Natural killer cell (primary cell): ENCODE results near the gene CDH2. TPM values are rescaled to one million over a fixed set of nuclear protein-coding genes. Genes with fewer than 3 reads are reported as not detected.

Source experiments
- ATAC-seq, 3 donors: fragments of 150-1000 bp in 2 of 3; fragments of 200-7000 bp in 1 of 3; cut with Tn5 transposase; 1 replicate in 1 of 3; 2 replicates in 2 of 3; pipeline ENCODE4 v1.10.0; 2021; ENCODE audit warnings: mild to moderate bottlenecking in 2 of 3, moderate library complexity in 2 of 3
- DNase-seq, 2 donors: peaks; one replicate each; pipeline versions ENCODE4 v3.0.0 to v3.0.0-alpha.2; 2013 to 2021; ENCODE audit warnings: mixed read lengths in 1 of 2
- H3K27ac ChIP-seq: one replicate; pipeline ENCODE4 v1.5.1; 2013; ENCODE audit warnings: mild to moderate bottlenecking, low read length
- H3K27me3 ChIP-seq: one replicate; pipeline ENCODE4 v1.6.1; 2013; ENCODE audit warnings: low read length; ENCODE audit not compliant: control insufficient read depth, insufficient read depth
- H3K36me3 ChIP-seq: one replicate; pipeline ENCODE4 v1.6.1; 2013; ENCODE audit warnings: low read length; ENCODE audit not compliant: control insufficient read depth, insufficient read depth
- H3K4me1 ChIP-seq: one replicate; pipeline ENCODE4 v1.6.1; 2013; ENCODE audit warnings: low read length; ENCODE audit not compliant: control insufficient read depth, insufficient read depth
- H3K4me3 ChIP-seq: one replicate; pipeline ENCODE4 v1.5.1; 2013; ENCODE audit warnings: low read length
- H3K9me3 ChIP-seq: one replicate; pipeline ENCODE4 v1.6.1; 2013; ENCODE audit warnings: low read length; ENCODE audit not compliant: control insufficient read depth, insufficient read depth
- H3K27ac Mint-ChIP-seq, 2 donors: one replicate each; pipeline ENCODE4 v1.8.0; 2022; ENCODE audit warnings: mild to moderate bottlenecking in 2 of 2, mixed read lengths in 2 of 2, moderate library complexity in 1 of 2
- H3K27me3 Mint-ChIP-seq, 2 donors: one replicate each; pipeline ENCODE4 v1.8.0; 2022; ENCODE audit warnings: low read depth in 2 of 2, mixed read lengths in 2 of 2
- H3K36me3 Mint-ChIP-seq: one replicate; pipeline ENCODE4 v1.8.0; 2022; ENCODE audit warnings: mixed read lengths
- H3K4me1 Mint-ChIP-seq, 2 donors: one replicate each; pipeline ENCODE4 v1.8.0; 2022; ENCODE audit warnings: mixed read lengths in 2 of 2
- H3K4me3 Mint-ChIP-seq: one replicate; pipeline ENCODE4 v1.8.0; 2022; ENCODE audit warnings: mild to moderate bottlenecking, moderate library complexity, mixed read lengths
- H3K9me3 Mint-ChIP-seq, 2 donors: one replicate each; pipeline ENCODE4 v1.8.0; 2022; ENCODE audit warnings: mixed read lengths in 2 of 2
- WGBS: methylation state at CpG from one replicate; pipeline ENCODE4 v1.1.7; 2013; ENCODE audit warnings: missing lambda C conversion rate; ENCODE audit not compliant: insufficient coverage; 5-methylcytosine and 5-hydroxymethylcytosine counted together
- intact Hi-C: fragments of 100-400 bp; cut with micrococcal nuclease; formaldehyde crosslinking; loops from one replicate; pipeline ENCODE4 v1.14.2; 2022
- total RNA-seq, 4 donors: library from RNA; stranded (reverse); fragments of 120-200 nt in 1 of 4; gene quantifications; one replicate each; pipeline versions ENCODE4 v1.2.3 to v1.2.4, GENCODE V29; 2013 to 2022
- TF ChIP-seq, protein P1 (sequence below): fragments of 200-600 bp; IDR thresholded peaks from one replicate; pipeline ENCODE4 v1.8.0; 2022; ENCODE audit warnings: antibody characterized with exemption

Gene CDH2
- total RNA-seq, 3 donors from 2014 or later (not counting 1 experiment from before 2014, with no cell fraction given) = 0.09 to 0.35 (median 0.26) TPM

- peaks cover 36 to 53% of the 10 kb centered on the region in 2 donors for H3K27me3 Mint-ChIP-seq
- H3K4me3 ChIP-seq = no peak overlapping the region
- H3K36me3 Mint-ChIP-seq = peaks cover 15% of the 10 kb centered on the region
These were observed 1.1 kb upstream of the CDH2 start for GRCh38 chr18:28177828-28178635.

GRCh38 chr18:28176698-28176947 is 307 bp downstream of the CDH2 start:
- DNase-seq (no peak), ATAC-seq (peak in 1 of 3 donors; percentile 18)
- Mint-ChIP-seq H3K27ac (no peak overlapping the region), H3K4me3 (peak overlapping the region; percentile 89), H3K4me1 (peaks cover 11 to 15% of the 10 kb centered on the region in 2 donors), H3K9me3 (peaks cover 0 to 2% of the 10 kb centered on the region in 2 donors), H3K27me3 (peaks cover 36 to 56% of the 10 kb centered on the region in 2 donors), H3K36me3 (peaks cover 15% of the 10 kb centered on the region)
- no peaks in the 10 kb centered on the region for H3K36me3 ChIP-seq
- WGBS = under 1% methylated on average over 38 of the region's 38 CpGs
- H3K9me3 ChIP-seq = no peaks in the 10 kb centered on the region
- H3K4me3 ChIP-seq = no peak overlapping the region
- no peak overlapping the region for H3K27ac ChIP-seq
- intact Hi-C loops = no loop called here
- H3K4me1 ChIP-seq = peaks cover 15% of the 10 kb centered on the region
- H3K27me3 ChIP-seq = peaks cover 28% of the 10 kb centered on the region
- TF ChIP-seq, protein P1, sequence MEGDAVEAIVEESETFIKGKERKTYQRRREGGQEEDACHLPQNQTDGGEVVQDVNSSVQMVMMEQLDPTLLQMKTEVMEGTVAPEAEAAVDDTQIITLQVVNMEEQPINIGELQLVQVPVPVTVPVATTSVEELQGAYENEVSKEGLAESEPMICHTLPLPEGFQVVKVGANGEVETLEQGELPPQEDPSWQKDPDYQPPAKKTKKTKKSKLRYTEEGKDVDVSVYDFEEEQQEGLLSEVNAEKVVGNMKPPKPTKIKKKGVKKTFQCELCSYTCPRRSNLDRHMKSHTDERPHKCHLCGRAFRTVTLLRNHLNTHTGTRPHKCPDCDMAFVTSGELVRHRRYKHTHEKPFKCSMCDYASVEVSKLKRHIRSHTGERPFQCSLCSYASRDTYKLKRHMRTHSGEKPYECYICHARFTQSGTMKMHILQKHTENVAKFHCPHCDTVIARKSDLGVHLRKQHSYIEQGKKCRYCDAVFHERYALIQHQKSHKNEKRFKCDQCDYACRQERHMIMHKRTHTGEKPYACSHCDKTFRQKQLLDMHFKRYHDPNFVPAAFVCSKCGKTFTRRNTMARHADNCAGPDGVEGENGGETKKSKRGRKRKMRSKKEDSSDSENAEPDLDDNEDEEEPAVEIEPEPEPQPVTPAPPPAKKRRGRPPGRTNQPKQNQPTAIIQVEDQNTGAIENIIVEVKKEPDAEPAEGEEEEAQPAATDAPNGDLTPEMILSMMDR = no peak

More at GRCh38 chr18:28177828-28178635, 1.1 kb upstream of the CDH2 start:
- DNase-seq = no peak
- intact Hi-C loops = no loop called here
- peak; percentile 31 to 52 (median 34) for ATAC-seq
- no peaks in the 10 kb centered on the region for H3K9me3 Mint-ChIP-seq
- H3K9me3 ChIP-seq = no peaks in the 10 kb centered on the region
- H3K4me3 Mint-ChIP-seq = peak overlapping the region; percentile 84
- TF ChIP-seq, protein P1 = no peak
- peaks cover 28% of the 10 kb centered on the region for H3K27me3 ChIP-seq
- no peak overlapping the region for H3K27ac Mint-ChIP-seq
- H3K4me1 ChIP-seq = peaks cover 15% of the 10 kb centered on the region
- WGBS = 2% methylated on average over 83 of the region's 83 CpGs
- H3K27ac ChIP-seq = no peak overlapping the region
- peaks cover 11 to 15% of the 10 kb centered on the region in 2 donors for H3K4me1 Mint-ChIP-seq
- no peaks in the 10 kb centered on the region for H3K36me3 ChIP-seq

DNA sequence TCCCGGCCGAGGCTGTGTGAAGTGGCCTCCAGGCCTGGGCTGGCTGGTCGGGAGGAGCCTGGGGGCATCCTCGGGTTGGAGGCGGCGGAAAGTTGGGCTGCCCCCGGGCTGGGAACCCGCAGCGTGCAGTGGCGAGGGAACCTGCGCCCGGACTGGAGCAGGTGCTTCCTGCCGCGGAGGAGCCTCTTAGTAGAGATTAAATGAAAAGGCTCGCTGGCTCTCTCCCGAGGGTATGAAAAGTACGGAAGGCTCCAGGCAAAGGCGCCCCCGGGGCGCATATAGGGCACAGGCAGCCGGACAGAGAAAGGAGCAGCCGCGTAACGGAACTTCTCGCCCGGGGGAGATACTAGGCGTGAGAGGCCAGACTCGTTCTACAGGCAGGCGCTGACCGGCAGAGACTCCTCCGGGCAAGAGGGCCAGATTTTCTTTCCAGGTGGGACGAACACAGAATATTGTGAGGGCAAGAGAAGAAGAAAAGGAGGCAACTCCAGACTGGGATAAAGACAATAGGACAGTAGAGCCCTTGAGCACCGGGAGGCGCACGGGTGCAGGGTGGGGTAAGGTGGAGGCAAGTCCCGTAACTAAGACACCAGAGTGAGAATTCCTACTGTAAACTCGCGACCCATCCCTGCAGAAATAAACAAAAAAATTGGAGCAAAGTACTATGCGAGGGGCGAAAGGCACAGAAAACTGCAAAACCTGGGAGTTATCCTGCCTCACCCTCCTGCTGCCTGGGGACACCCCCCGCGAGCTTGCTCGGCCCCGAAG is 816 bp downstream of the CDH2 start:
- H3K36me3 Mint-ChIP-seq = peaks cover 15% of the 10 kb centered on the region
- no peak for DNase-seq
- no peaks in the 10 kb centered on the region for H3K9me3 ChIP-seq
- intact Hi-C loops = no loop called here
- H3K27me3 Mint-ChIP-seq = peaks cover 36 to 59% of the 10 kb centered on the region in 2 donors
- no peak for ATAC-seq
- H3K36me3 ChIP-seq = no peaks in the 10 kb centered on the region
- H3K4me3 Mint-ChIP-seq = peak overlapping the region; percentile 89
- H3K4me1 Mint-ChIP-seq = peaks cover 11 to 15% of the 10 kb centered on the region in 2 donors
- peaks cover 15% of the 10 kb centered on the region for H3K4me1 ChIP-seq
- H3K4me3 ChIP-seq = no peak overlapping the region
- TF ChIP-seq, protein P1 = no peak
- peaks cover 28% of the 10 kb centered on the region for H3K27me3 ChIP-seq
- 1% methylated on average over 44 of the region's 44 CpGs for WGBS
- no peak overlapping the region for H3K27ac Mint-ChIP-seq
- H3K9me3 Mint-ChIP-seq = peaks cover 0 to 2% of the 10 kb centered on the region in 2 donors
- H3K27ac ChIP-seq = no peak overlapping the region
